A549 (cell line): ENCODE measurements around the gene CAMTA1.
"Not testable (repeated sequence)": the region's sequence is repeated elsewhere in the genome, so short reads cannot be mapped to it uniquely, and the experiment has no call there.

Experiments
- CEBPB ChIP-seq, 2 experiments: fragments of >200 bp in 1 of 2; sonication (Bioruptor Twin) in 1 of 2; formaldehyde crosslinking in 1 of 2; IDR thresholded peaks; 2 replicates each; pipeline ENCODE4 v1.6.1; 2012 to 2016
- ELK1 ChIP-seq: fragments of 150-350 bp; IDR thresholded peaks from 2 replicates; pipeline ENCODE4 v1.6.1; 2014; ENCODE audit warnings: low read depth, mild to moderate bottlenecking, low read length
- ESRRA ChIP-seq: fragments of 150-350 bp; IDR thresholded peaks from 2 replicates; pipeline ENCODE4 v1.6.1; 2014; ENCODE audit warnings: mild to moderate bottlenecking, low read length, borderline replicate concordance
- JUN ChIP-seq, 2 experiments: fragments of >200 bp; sonication (Bioruptor Twin); formaldehyde crosslinking; IDR thresholded peaks; 2 replicates in 1 of 2; 3 replicates in 1 of 2; pipeline ENCODE4 v1.6.1; 2016 to 2017
- MAX ChIP-seq: IDR thresholded peaks from 2 replicates; pipeline ENCODE4 v1.6.1; 2012
- NFE2L2 ChIP-seq: fragments of 150-350 bp; conservative IDR thresholded peaks from 2 replicates; pipeline ENCODE4 v1.6.1; 2014; ENCODE audit warnings: low read length
- PHF8 ChIP-seq: fragments of 200-600 bp; sonication (generic); IDR thresholded peaks from 2 replicates; pipeline ENCODE4 v1.6.1; 2016; ENCODE audit warnings: low read depth, mild to moderate bottlenecking, antibody characterized with exemption, moderate library complexity, borderline replicate concordance
- POLR2A ChIP-seq: IDR thresholded peaks from 2 replicates; pipeline ENCODE4 v1.6.1; 2012; ENCODE audit warnings: mild to moderate bottlenecking, low read length
- RCOR1 ChIP-seq: fragments of 150-350 bp; IDR thresholded peaks from 2 replicates; pipeline ENCODE4 v1.6.1; 2014; ENCODE audit warnings: antibody characterized with exemption, low read length, low read depth
- SMC3 ChIP-seq: fragments of >200 bp; sonication (Bioruptor Twin); formaldehyde crosslinking; IDR thresholded peaks from 3 replicates; pipeline ENCODE4 v1.6.1; 2018; ENCODE audit warnings: inconsistent platforms
- SREBF2 ChIP-seq: fragments of 450-650 bp; IDR thresholded peaks from 2 replicates; pipeline ENCODE4 v1.6.1; 2014; ENCODE audit warnings: mild to moderate bottlenecking, moderate library complexity
- TF ChIP-seq, protein P1 (sequence below): fragments of >200 bp; sonication (Bioruptor Twin); formaldehyde crosslinking; IDR thresholded peaks from 3 replicates; pipeline ENCODE4 v1.5.1; 2016

GRCh38 chr1:7604906-7605305 is 819.7 kb downstream of the CAMTA1 start:
- not testable (repeated sequence) for TF ChIP-seq ESRRA; SMC3; MAX; POLR2A; JUN (IDR thresholded peaks at IDR 0.05); NFE2L2; PHF8; RCOR1; CEBPB (IDR thresholded peaks at IDR 0.05); ELK1; SREBF2
- TF ChIP-seq, protein P1, sequence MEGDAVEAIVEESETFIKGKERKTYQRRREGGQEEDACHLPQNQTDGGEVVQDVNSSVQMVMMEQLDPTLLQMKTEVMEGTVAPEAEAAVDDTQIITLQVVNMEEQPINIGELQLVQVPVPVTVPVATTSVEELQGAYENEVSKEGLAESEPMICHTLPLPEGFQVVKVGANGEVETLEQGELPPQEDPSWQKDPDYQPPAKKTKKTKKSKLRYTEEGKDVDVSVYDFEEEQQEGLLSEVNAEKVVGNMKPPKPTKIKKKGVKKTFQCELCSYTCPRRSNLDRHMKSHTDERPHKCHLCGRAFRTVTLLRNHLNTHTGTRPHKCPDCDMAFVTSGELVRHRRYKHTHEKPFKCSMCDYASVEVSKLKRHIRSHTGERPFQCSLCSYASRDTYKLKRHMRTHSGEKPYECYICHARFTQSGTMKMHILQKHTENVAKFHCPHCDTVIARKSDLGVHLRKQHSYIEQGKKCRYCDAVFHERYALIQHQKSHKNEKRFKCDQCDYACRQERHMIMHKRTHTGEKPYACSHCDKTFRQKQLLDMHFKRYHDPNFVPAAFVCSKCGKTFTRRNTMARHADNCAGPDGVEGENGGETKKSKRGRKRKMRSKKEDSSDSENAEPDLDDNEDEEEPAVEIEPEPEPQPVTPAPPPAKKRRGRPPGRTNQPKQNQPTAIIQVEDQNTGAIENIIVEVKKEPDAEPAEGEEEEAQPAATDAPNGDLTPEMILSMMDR, result not testable (repeated sequence)
